Fibroblast of lung (primary cell): ENCODE results near the gene LILRA1. TPM values are rescaled to one million over a fixed set of nuclear protein-coding genes. Genes with fewer than 3 reads are reported as not detected.

ENCODE experiments used
- DNase-seq, 2 donors: peaks; one replicate each; pipeline versions ENCODE4 v3.0.0 to v3.0.0-alpha.2; 2010; ENCODE audit warnings: low read depth in 2 of 2
- H2AFZ ChIP-seq: 2 replicates; pipeline ENCODE4 v1.5.1; 2012; ENCODE audit warnings: low read length, control low read depth, inconsistent platforms
- H3K27ac ChIP-seq: 2 replicates; pipeline ENCODE4 v1.5.1; 2011; ENCODE audit warnings: low read length, control low read depth; ENCODE audit not compliant: insufficient read depth
- H3K27me3 ChIP-seq: 2 replicates; pipeline ENCODE4 v1.5.1; 2011; ENCODE audit warnings: mild to moderate bottlenecking, low read length; ENCODE audit not compliant: control insufficient read depth, insufficient read depth
- H3K36me3 ChIP-seq: 2 replicates; pipeline ENCODE4 v1.5.1; 2011; ENCODE audit warnings: low read length; ENCODE audit not compliant: control insufficient read depth, insufficient read depth
- H3K4me1 ChIP-seq: 2 replicates; pipeline ENCODE4 v1.5.1; 2011; ENCODE audit warnings: low read length; ENCODE audit not compliant: control insufficient read depth, insufficient read depth; ENCODE audit errors: extremely low read depth
- H3K4me2 ChIP-seq: 2 replicates; pipeline ENCODE4 v1.5.1; 2011; ENCODE audit warnings: low read length, control low read depth; ENCODE audit not compliant: insufficient read depth; ENCODE audit errors: extremely low read depth
- H3K4me3 ChIP-seq, 4 experiments: fragments of 200-600 bp in 1 of 4; sonication (generic) in 1 of 4; replicated peaks in 1 of 4; 2 replicates each; pipeline ENCODE4 v1.5.1; 2011 to 2016; ENCODE audit warnings: low read length in 4 of 4, low read depth in 3 of 4, mild to moderate bottlenecking in 3 of 4, control low read depth in 2 of 4, inconsistent platforms in 1 of 4, mixed read lengths in 1 of 4; ENCODE audit not compliant: insufficient read depth in 1 of 4; ENCODE audit errors: control extremely low read depth in 1 of 4
- H3K79me2 ChIP-seq: 2 replicates; pipeline ENCODE4 v1.5.1; 2012; ENCODE audit warnings: mild to moderate bottlenecking, low read length, inconsistent platforms; ENCODE audit not compliant: control insufficient read depth, insufficient read depth
- H3K9ac ChIP-seq: 2 replicates; pipeline ENCODE4 v1.5.1; 2011; ENCODE audit warnings: mild to moderate bottlenecking, low read length, control low read depth; ENCODE audit not compliant: insufficient read depth
- H3K9me3 ChIP-seq: 2 replicates; pipeline ENCODE4 v1.5.1; 2012; ENCODE audit warnings: low read depth, low read length; ENCODE audit not compliant: control insufficient read depth, insufficient read depth
- H4K20me1 ChIP-seq: 2 replicates; pipeline ENCODE4 v1.5.1; 2011; ENCODE audit warnings: low read length; ENCODE audit not compliant: control insufficient read depth, insufficient read depth; ENCODE audit errors: extremely low read depth
- EZH2 ChIP-seq: IDR thresholded peaks from 2 replicates; pipeline ENCODE4 v1.5.1; 2012; ENCODE audit warnings: low read length, control low read depth, mild to moderate bottlenecking; ENCODE audit errors: missing control alignments
- polyA plus RNA-seq, 2 donors: library from polyadenylated mRNA; depleted of rRNA in 1 of 2; stranded (reverse) in 1 of 2; unstranded in 1 of 2; fragments of >200 nt; gene quantifications; 2 replicates each; pipeline ENCODE4 v1.2.1, GENCODE V29; 2011 to 2012; ENCODE audit warnings: missing spikeins in 1 of 2
- total RNA-seq: library from RNA; depleted of rRNA; stranded (reverse); fragments of >200 nt; gene quantifications from 2 replicates; pipeline ENCODE4 v1.2.1, GENCODE V29; 2014
- TF ChIP-seq, protein P1 (sequence below), 2 donors: IDR thresholded peaks in 1 of 2; conservative IDR thresholded peaks in 1 of 2; 1 replicate in 1 of 2; 2 replicates in 1 of 2; pipeline ENCODE4 v1.5.1; 2011 to 2012; ENCODE audit warnings: low read length in 2 of 2, control low read depth in 1 of 2, inconsistent platforms in 1 of 2, low read depth in 1 of 2, mild to moderate bottlenecking in 1 of 2

Gene LILRA1
- total and polyA plus RNA-seq, 2 donors (not counting 1 experiment from before 2014, with no cell fraction given) = not detected

- Histone ChIP-seq H3K9me3 (peaks cover 3% of the 10 kb centered on the region), H3K9ac (no peak overlapping the region), H3K4me3 (no peak overlapping the region), H3K27ac (no peak overlapping the region), H3K36me3 (no peaks in the 10 kb centered on the region), H3K4me1 (no peaks in the 10 kb centered on the region), H3K79me2 (no peaks in the 10 kb centered on the region), H3K4me2 (no peak overlapping the region), H3K27me3 (no peaks in the 10 kb centered on the region), H4K20me1 (no peaks in the 10 kb centered on the region), H2AFZ (no peak overlapping the region)
- DNase-seq = no peak
- no peak for TF ChIP-seq EZH2
- TF ChIP-seq, protein P1, sequence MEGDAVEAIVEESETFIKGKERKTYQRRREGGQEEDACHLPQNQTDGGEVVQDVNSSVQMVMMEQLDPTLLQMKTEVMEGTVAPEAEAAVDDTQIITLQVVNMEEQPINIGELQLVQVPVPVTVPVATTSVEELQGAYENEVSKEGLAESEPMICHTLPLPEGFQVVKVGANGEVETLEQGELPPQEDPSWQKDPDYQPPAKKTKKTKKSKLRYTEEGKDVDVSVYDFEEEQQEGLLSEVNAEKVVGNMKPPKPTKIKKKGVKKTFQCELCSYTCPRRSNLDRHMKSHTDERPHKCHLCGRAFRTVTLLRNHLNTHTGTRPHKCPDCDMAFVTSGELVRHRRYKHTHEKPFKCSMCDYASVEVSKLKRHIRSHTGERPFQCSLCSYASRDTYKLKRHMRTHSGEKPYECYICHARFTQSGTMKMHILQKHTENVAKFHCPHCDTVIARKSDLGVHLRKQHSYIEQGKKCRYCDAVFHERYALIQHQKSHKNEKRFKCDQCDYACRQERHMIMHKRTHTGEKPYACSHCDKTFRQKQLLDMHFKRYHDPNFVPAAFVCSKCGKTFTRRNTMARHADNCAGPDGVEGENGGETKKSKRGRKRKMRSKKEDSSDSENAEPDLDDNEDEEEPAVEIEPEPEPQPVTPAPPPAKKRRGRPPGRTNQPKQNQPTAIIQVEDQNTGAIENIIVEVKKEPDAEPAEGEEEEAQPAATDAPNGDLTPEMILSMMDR (conservative IDR thresholded peaks at IDR 0.05 in 1 of 2, IDR thresholded peaks at IDR 0.05 in 1 of 2; ENCODE audit: low read depth in 1 of 2, low read length in 2 of 2) = no peak
These were observed 42.1 kb upstream of the LILRA1 start for GRCh38 chr19:54551293-54551692.

DNA sequence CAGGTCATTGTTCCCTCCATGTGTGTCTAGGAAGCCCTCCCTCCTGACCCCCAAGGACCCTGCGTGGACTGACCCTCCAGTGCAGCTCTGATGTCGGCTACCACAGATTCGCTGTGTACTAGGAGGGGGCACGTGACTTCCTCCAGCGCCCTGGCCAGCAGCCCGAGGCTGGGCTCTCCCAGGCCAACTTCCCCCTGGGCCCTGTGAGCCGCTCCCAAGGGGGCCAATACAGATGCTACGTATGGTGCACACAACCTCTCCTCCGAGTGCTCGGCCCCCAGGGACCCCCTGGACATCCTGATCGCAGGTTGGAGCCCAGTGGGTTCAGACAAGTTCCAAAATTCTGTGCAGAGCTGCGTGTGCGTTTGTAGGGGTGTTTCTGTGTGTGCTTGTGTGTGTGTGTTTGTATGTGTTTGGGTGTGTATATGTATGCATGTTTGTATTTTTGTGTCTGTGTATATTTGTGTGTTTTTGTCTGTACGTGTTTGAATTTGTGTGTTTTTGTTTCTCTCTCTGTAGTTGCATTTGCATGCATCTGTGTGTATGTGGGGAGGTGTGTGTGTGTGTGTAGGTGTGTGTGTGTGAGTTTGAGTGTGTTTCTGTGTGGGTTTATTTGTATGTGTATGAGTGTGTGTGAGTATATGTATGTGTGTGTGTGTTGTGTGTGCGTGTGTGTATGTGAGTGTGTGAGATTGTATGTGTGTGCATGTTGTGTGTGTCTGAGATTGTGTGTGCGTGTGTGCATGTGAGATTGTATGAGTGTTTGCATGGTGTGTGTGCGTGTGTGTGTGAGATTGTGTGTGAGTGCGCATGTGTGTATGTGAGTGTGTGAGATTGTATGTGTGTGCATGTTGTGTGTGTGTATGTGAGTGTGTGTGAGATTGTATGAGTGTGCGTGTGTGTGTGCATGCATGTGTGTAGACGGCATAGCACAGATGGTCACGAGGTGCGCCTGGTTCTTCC lies 41.2 kb upstream of the LILRA1 start:
- no peaks in the 10 kb centered on the region for H3K4me1 ChIP-seq
- no peak overlapping the region for H3K4me3 ChIP-seq
- H3K36me3 ChIP-seq = no peaks in the 10 kb centered on the region
- no peak overlapping the region for H3K9ac ChIP-seq
- DNase-seq = no peak
- H3K4me2 ChIP-seq = no peak overlapping the region
- H3K27ac ChIP-seq = no peak overlapping the region
- peaks cover 3% of the 10 kb centered on the region for H3K9me3 ChIP-seq
- no peaks in the 10 kb centered on the region for H3K79me2 ChIP-seq
- H3K27me3 ChIP-seq = no peaks in the 10 kb centered on the region
- H4K20me1 ChIP-seq = no peaks in the 10 kb centered on the region
- TF ChIP-seq, protein P1 (conservative IDR thresholded peaks at IDR 0.05 in 1 of 2, IDR thresholded peaks at IDR 0.05 in 1 of 2; ENCODE audit: low read depth in 1 of 2, low read length in 2 of 2) = no peak
- no peak for TF ChIP-seq EZH2
- no peak overlapping the region for H2AFZ ChIP-seq

- no peak overlapping the region for H3K27ac ChIP-seq
- no peak for DNase-seq
- no peaks in the 10 kb centered on the region for H3K27me3 ChIP-seq
- peaks cover 3% of the 10 kb centered on the region for H3K9me3 ChIP-seq
- H3K79me2 ChIP-seq = no peaks in the 10 kb centered on the region
- H3K9ac ChIP-seq = no peak overlapping the region
- H2AFZ ChIP-seq = no peak overlapping the region
- no peak for TF ChIP-seq EZH2
- TF ChIP-seq, protein P1 (conservative IDR thresholded peaks at IDR 0.05 in 1 of 2, IDR thresholded peaks at IDR 0.05 in 1 of 2; ENCODE audit: low read depth in 1 of 2, low read length in 2 of 2) = no peak
- H4K20me1 ChIP-seq = no peaks in the 10 kb centered on the region
- H3K4me2 ChIP-seq = no peak overlapping the region
- no peaks in the 10 kb centered on the region for H3K36me3 ChIP-seq
- H3K4me3 ChIP-seq = no peak overlapping the region
- H3K4me1 ChIP-seq = no peaks in the 10 kb centered on the region
These were observed 40.5 kb upstream of the LILRA1 start for GRCh38 chr19:54552913-54553310.
